ENCODE data around the gene CDH13. TPM values are rescaled to one million over a fixed set of nuclear protein-coding genes. Genes with fewer than 3 reads are reported as not detected.
A peak's percentile ranks its signal among the peaks of the same experiment; 100 is the strongest.

CDH13 gene
- total and polyA plus RNA-seq, 2 experiments from 2014 or later, result 1.6 to 4.4 TPM

DNA sequence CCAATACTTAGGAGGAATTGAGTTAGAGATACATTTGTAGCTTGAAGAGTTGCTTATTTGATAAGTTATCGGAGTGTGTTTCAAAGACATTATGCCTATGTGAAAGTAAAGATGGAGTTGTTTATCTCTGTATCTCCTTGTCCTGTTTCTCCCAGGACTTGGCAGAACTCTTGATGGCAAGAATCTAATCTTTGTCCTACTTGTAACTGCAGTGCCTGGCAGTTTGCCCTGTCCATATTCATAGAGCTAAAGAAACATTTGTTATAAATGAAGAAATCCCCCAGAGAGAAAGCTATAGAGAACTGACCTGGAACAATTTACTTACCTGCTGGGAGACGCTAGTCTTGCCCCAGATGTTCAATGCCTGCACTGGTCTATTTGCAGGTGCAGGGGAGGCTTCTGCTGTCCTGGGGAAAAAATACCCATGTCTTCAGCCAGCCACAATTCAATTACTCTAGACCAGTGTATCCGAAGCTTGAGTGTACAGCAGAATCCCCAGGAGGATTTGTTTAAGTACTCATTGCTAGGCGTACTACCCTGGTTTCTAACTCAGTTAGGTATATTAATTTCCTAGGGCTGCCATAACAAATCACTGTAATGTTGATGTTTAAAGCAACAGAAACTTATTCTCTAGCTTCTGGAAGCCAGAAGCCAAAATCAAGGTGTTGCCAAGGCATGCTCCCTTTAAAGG is 771.0 kb downstream of the CDH13 start (continued):
- no peak for TF ChIP-seq ZNF462 (CRISPR knock-in tag; IDR thresholded peaks at IDR 0.05)

DNA sequence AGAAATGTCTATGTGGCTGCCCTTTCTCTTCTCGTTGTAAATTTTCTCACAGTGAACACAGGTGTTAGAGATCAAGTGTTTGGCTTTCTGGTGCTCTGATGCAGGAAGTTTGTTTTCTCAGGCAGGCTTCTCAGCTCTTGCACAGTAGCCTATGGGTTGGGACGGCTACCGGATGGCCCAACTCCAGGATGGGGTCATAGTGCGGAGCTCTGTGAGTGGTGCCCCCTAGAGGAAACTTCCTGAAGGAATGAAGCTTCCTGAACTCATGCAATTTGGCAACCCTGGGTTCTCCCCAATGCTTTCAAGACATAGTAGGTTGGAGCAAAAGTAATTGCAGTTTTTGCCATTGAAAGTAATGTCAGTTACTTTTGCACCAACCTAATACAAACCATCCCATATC is 773.5 kb downstream of the CDH13 start:
- peak; percentile 76 for DNase-seq (ENCODE audit: low spot score)
- no peaks in the 10 kb centered on the region for H3K4me1 Mint-ChIP-seq
- H3K27ac Mint-ChIP-seq, result no peak overlapping the region
- H3K36me3 ChIP-seq (ENCODE audit: insufficient read depth), result no peaks in the 10 kb centered on the region
- H3F3A ChIP-seq (replicated peaks; ENCODE audit: low read depth), result no peaks in the 10 kb centered on the region
- H4K20me1 ChIP-seq (replicated peaks; ENCODE audit: insufficient read depth), result no peaks in the 10 kb centered on the region
- ATAC-seq, result peak; percentile 92
- no peak overlapping the region for H3K27ac ChIP-seq (ENCODE audit: low read depth)
- peaks cover 4% of the 10 kb centered on the region; the same call in 1 of the 3 replicates for H3K9me3 Mint-ChIP-seq
- peak overlapping the region; percentile 25; the same call in 1 of the 2 replicates for H2AFZ ChIP-seq
- no peak overlapping the region for H3K4me3 ChIP-seq
- H3K4me1 ChIP-seq (ENCODE audit: insufficient read depth), result 0 out of 2 replicates have a peak, but pooled peaks cover 5% of the 10 kb centered on the region
- H3K27me3 Mint-ChIP-seq (ENCODE audit: insufficient read depth, low read depth, poor library complexity), result no peaks in the 10 kb centered on the region
- TF ChIP-seq, protein P1, sequence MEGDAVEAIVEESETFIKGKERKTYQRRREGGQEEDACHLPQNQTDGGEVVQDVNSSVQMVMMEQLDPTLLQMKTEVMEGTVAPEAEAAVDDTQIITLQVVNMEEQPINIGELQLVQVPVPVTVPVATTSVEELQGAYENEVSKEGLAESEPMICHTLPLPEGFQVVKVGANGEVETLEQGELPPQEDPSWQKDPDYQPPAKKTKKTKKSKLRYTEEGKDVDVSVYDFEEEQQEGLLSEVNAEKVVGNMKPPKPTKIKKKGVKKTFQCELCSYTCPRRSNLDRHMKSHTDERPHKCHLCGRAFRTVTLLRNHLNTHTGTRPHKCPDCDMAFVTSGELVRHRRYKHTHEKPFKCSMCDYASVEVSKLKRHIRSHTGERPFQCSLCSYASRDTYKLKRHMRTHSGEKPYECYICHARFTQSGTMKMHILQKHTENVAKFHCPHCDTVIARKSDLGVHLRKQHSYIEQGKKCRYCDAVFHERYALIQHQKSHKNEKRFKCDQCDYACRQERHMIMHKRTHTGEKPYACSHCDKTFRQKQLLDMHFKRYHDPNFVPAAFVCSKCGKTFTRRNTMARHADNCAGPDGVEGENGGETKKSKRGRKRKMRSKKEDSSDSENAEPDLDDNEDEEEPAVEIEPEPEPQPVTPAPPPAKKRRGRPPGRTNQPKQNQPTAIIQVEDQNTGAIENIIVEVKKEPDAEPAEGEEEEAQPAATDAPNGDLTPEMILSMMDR (conservative IDR thresholded peaks at IDR 0.05; ENCODE audit: low read depth in 2 of 2), result peak; percentile 53 to 61
- TF ChIP-seq ZNF462 (CRISPR knock-in tag; IDR thresholded peaks at IDR 0.05), result no peak
- TF ChIP-seq EZH2phosphoT487 (IDR thresholded peaks at IDR 0.05; ENCODE audit: unreplicated experiment), result no peak
- peaks cover 3% of the 10 kb centered on the region; the same call in 1 of the 3 replicates for H3K36me3 Mint-ChIP-seq (ENCODE audit: low read depth)
- no peaks in the 10 kb centered on the region for H3K9me2 ChIP-seq (ENCODE audit: insufficient read depth)
- H3K4me3 Mint-ChIP-seq, result no peak overlapping the region
- no peak overlapping the region for H3K4me2 ChIP-seq
- H3K79me2 ChIP-seq (replicated peaks; ENCODE audit: insufficient read depth), result no peaks in the 10 kb centered on the region
- no peaks in the 10 kb centered on the region for H3K27me3 ChIP-seq (ENCODE audit: insufficient read depth)

Data from GM23338 (cell line).